Thoracic aorta (tissue), 2 donors: ENCODE results near the gene NHERF1. TPM values are rescaled to one million over a fixed set of nuclear protein-coding genes. Genes with fewer than 3 reads are reported as not detected.

Experiments
- ATAC-seq: fragments of 150-250 bp; one replicate; pipeline ENCODE4 v1.8.0; 2017; ENCODE audit warnings: low read depth; ENCODE audit not compliant: insufficient number of reproducible peaks, low FRiP score
- DNase-seq: peaks from one replicate; pipeline ENCODE4 v3.0.0-alpha.2; 2020; ENCODE audit warnings: low spot score
- H3K27ac ChIP-seq, 2 donors: fragments of 200-600 bp; sonication (generic); 1 replicate in 1 of 2; 2 replicates in 1 of 2; pipeline ENCODE4 v1.5.1; 2016; ENCODE audit warnings: mild to moderate bottlenecking in 2 of 2, moderate library complexity in 2 of 2
- H3K27me3 ChIP-seq: fragments of 200-600 bp; sonication (generic); replicated peaks from 2 replicates; pipeline ENCODE4 v1.6.0; 2016; ENCODE audit warnings: mild to moderate bottlenecking; ENCODE audit not compliant: insufficient read depth
- H3K36me3 ChIP-seq: fragments of 200-600 bp; sonication (generic); one replicate; pipeline ENCODE4 v1.5.1; 2016
- H3K4me1 ChIP-seq, 2 donors: fragments of 200-600 bp; sonication (generic); 1 replicate in 1 of 2; 2 replicates in 1 of 2; pipeline versions ENCODE4 v1.5.1 to v1.6.0; 2016; ENCODE audit warnings: low read depth in 2 of 2, mild to moderate bottlenecking in 1 of 2; ENCODE audit not compliant: control insufficient read depth in 1 of 2
- H3K4me3 ChIP-seq: fragments of 200-600 bp; sonication (generic); 2 replicates; pipeline ENCODE4 v1.5.1; 2016; ENCODE audit warnings: mild to moderate bottlenecking
- H3K9me3 ChIP-seq: fragments of 200-600 bp; sonication (generic); 2 replicates; pipeline ENCODE4 v1.5.1; 2016
- total RNA-seq, 2 donors: library from RNA; depleted of rRNA; stranded (reverse); fragments of >200 nt; gene quantifications; one replicate each; pipeline versions ENCODE4 v1.1.0 to v1.2.3, GENCODE V29; 2016
- TF ChIP-seq, protein P1 (sequence below): fragments of 200-600 bp; sonication (generic); IDR thresholded peaks from one replicate; pipeline ENCODE4 v1.5.1; 2019; ENCODE audit warnings: antibody characterized with exemption

The NHERF1 gene
- total RNA-seq, 2 donors from 2014 or later, result 23.2 to 32.8 TPM

DNA sequence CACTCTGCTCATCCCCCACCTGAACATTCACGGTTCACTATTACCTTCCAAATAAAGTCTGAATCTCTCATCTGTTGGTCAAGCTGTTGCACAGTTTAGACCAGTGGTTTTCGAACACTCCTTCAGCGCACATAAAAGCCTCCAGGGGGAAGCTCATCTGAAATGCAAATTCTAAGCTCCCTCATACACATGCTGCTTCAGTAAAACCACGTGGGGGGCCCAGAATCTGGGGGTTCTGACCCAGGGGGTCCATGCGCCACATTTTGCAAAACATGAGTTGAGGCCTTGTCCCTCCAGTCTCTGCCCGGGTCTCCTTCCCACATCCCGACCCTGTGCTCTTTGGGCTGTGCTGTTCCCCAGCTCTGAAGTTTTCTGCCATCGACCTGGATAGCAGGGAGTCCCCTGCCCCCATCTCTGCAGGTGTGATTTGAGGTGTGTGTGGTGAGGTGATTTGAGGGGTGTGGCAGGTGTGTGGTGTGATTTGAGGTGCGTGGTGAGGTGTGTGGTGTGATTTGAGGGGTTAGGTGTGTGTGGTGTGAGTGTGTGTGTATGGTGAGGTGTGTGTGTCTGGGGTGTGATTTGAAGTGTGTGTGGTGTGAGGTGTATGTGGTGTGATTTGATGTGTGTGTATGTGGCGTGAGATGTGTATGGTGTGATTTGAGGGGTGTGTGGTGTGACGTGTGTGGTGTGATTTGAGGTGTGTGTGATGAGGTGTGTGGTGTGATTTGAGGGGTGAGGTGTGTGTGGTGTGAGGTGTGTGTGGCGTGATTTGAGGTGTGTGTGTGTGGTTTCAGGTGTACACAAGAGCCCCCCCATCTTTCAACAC is 16.2 kb upstream of the NHERF1 start:
- Histone ChIP-seq H3K4me3 (no peak overlapping the region), H3K4me1 (peaks cover 0 to 12% of the 10 kb centered on the region in 2 donors), H3K9me3 (no peaks in the 10 kb centered on the region), H3K27me3 (no peaks in the 10 kb centered on the region), H3K27ac (no peak overlapping the region), H3K36me3 (no peaks in the 10 kb centered on the region)
- no peak for ATAC-seq
- TF ChIP-seq, protein P1, sequence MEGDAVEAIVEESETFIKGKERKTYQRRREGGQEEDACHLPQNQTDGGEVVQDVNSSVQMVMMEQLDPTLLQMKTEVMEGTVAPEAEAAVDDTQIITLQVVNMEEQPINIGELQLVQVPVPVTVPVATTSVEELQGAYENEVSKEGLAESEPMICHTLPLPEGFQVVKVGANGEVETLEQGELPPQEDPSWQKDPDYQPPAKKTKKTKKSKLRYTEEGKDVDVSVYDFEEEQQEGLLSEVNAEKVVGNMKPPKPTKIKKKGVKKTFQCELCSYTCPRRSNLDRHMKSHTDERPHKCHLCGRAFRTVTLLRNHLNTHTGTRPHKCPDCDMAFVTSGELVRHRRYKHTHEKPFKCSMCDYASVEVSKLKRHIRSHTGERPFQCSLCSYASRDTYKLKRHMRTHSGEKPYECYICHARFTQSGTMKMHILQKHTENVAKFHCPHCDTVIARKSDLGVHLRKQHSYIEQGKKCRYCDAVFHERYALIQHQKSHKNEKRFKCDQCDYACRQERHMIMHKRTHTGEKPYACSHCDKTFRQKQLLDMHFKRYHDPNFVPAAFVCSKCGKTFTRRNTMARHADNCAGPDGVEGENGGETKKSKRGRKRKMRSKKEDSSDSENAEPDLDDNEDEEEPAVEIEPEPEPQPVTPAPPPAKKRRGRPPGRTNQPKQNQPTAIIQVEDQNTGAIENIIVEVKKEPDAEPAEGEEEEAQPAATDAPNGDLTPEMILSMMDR, result no peak
- DNase-seq, result no peak

DNA sequence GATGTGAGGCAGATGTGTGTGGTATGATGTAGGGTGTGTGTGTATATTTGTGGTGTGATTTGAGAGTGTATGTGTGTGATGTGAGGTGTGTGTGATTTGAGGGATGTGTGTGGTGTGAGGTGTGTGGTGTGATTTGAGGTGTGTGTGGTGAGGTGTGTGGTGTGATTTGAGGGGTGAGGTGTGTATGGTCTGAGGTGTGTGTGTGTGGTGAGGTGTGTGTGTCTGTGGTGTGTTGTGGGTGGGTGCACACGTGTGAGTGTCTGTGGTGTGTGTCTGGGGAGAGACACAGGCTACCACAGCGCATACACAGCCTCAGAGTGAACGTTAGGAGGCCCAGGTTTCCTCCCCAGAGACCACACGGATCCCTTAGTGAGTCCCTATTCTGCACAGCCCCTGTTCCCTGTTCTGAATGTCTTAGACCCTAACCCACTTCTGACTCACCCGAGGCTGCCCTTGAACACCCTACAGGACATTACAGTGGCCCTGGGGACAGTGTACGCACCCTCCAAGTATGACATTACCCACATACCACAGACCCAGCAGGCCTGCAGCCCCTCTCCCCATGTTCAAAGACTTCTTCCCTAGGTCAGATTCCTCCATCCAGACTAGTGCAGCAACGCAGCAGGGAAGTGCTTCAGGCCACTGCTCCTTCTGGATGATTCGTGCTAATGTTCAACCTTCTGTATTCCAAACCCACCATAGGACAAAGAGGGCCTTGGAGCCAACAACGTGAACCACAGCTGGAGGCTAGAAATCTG is 14.9 kb upstream of the NHERF1 start:
- Histone ChIP-seq H3K36me3 (no peaks in the 10 kb centered on the region), H3K4me1 (peaks cover 0 to 25% of the 10 kb centered on the region in 2 donors), H3K27me3 (no peaks in the 10 kb centered on the region), H3K9me3 (no peaks in the 10 kb centered on the region), H3K27ac (no peak overlapping the region), H3K4me3 (no peak overlapping the region)
- no peak for ATAC-seq
- TF ChIP-seq, protein P1, result no peak
- no peak for DNase-seq

DNA sequence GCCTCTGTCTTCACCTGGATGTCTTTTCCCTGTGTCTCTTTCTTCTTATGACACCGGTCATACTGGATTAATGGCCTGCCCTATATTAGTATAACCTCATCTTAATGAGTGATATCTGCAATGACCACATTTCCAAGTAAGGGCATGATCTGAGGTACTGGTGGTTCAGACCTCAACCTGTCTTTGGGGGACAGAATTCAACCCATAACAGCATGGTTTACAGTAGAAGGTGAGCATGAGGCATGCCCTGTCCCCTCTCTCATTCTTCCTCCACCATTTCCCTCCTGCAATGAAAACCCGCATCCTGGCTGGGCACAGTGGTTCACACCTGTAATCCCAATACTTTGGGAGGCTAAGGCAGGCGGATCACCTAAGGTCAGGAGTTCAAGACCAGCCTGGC is 14.2 kb upstream of the NHERF1 start:
- no peak for DNase-seq
- Histone ChIP-seq H3K27me3 (no peaks in the 10 kb centered on the region), H3K27ac (no peak overlapping the region), H3K36me3 (no peaks in the 10 kb centered on the region), H3K9me3 (no peaks in the 10 kb centered on the region), H3K4me1 (peaks cover 0 to 26% of the 10 kb centered on the region in 2 donors), H3K4me3 (no peak overlapping the region)
- ATAC-seq, result no peak
- TF ChIP-seq, protein P1, result no peak

DNA sequence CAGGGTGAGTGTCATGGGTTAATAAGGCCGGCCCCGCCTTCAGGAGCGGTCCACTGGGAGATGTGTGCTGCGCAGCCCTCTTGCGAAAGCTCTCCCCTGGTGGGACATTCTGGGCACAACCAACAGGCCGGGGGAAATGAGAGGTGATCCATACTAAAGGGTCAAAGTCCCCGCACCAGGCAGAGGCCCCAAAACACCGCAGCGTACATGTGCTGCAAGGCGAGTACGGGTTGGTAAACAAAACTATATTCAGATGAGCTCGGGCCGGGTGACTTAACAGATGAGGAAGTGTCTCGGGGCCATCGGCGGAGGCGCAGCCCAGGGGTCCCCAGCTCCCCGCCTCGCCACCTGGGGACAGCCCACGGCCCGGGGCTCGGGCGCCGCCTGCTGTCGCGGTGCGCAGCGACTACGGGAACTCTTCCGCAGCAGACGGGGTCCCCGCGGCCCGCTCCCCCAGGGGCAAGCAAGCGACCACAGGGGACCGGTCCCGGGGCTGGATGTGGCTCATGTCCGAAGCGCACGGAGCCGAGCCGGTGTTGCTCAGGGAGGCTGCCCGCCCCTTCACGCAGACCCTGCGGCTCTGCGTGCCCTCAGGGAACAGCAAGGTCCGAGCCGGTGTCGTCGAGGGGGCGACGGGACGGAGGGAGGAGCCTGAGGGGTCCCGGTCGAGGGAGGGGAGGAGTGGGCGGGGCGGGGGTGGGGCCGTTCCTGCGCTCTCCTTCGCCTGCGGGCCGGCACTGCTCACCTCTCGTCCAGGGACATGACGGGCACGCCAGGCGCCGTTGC is 11.7 kb upstream of the NHERF1 start, which contains the start of gene RAB37:
RAB37 (plus strand) TSS at position 744 of the 786 bp plus-strand sequence; CDS start at position 761, 17 bp downstream.
- no peak for ATAC-seq
- no peaks in the 10 kb centered on the region for H3K27me3 ChIP-seq
- no peak for DNase-seq

More for the DNA sequence above, 11.7 kb upstream of the NHERF1 start, which contains the start of gene RAB37:
- TF ChIP-seq, protein P1, result no peak
- Histone ChIP-seq H3K27ac (no peak within 1 kb of the TSS), H3K36me3 (no peaks in the 10 kb centered on the region), H3K9me3 (no peaks in the 10 kb centered on the region), H3K4me1 (peaks cover 0 to 26% of the 10 kb centered on the region in 2 donors), H3K4me3 (peak within 1 kb of the TSS; percentile 57)
